Measurements from ENCODE around the gene HSD17B12.

- TF ChIP-seq CTCF (IDR thresholded peaks at IDR 0.05): no peak
- no peak for TF ChIP-seq POLR2A (IDR thresholded peaks at IDR 0.05)
- TF ChIP-seq POLR2AphosphoS5 (IDR thresholded peaks at IDR 0.05): no peak
- TF ChIP-seq EP300 (IDR thresholded peaks at IDR 0.05): no peak
These were observed 130.5 kb downstream of the HSD17B12 start for GRCh38 chr11:43810929-43811596.
